ENCODE data around the gene HEPHL1. TPM values are rescaled to one million over a fixed set of nuclear protein-coding genes. Genes with fewer than 3 reads are reported as not detected.
A peak's percentile ranks its signal among the peaks of the same experiment; 100 is the strongest.

The HEPHL1 gene
- total RNA-seq, 4 donors from 2014 or later = not detected

GRCh38 chr11:94133752-94134151, 112.6 kb downstream of the HEPHL1 start:
- Histone ChIP-seq H3K36me3 (no peaks in the 10 kb centered on the region), H3K4me1 (peaks cover 5 to 8% of the 10 kb centered on the region in 2 donors), H3K4me3 (no peak overlapping the region), H3K27ac (peak overlapping the region; percentile 77 to 85), H3K9me3 (no peaks in the 10 kb centered on the region), H3K27me3 (no peaks in the 10 kb centered on the region)
- intact Hi-C loops (cut with DNase I; ENCODE audit: low total_unique reads) = no loop called here
- no peak for DNase-seq
- TF ChIP-seq POLR2A (IDR thresholded peaks at IDR 0.05) = no peak
- TF ChIP-seq, protein P1, sequence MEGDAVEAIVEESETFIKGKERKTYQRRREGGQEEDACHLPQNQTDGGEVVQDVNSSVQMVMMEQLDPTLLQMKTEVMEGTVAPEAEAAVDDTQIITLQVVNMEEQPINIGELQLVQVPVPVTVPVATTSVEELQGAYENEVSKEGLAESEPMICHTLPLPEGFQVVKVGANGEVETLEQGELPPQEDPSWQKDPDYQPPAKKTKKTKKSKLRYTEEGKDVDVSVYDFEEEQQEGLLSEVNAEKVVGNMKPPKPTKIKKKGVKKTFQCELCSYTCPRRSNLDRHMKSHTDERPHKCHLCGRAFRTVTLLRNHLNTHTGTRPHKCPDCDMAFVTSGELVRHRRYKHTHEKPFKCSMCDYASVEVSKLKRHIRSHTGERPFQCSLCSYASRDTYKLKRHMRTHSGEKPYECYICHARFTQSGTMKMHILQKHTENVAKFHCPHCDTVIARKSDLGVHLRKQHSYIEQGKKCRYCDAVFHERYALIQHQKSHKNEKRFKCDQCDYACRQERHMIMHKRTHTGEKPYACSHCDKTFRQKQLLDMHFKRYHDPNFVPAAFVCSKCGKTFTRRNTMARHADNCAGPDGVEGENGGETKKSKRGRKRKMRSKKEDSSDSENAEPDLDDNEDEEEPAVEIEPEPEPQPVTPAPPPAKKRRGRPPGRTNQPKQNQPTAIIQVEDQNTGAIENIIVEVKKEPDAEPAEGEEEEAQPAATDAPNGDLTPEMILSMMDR (IDR thresholded peaks at IDR 0.05) = no peak

DNA sequence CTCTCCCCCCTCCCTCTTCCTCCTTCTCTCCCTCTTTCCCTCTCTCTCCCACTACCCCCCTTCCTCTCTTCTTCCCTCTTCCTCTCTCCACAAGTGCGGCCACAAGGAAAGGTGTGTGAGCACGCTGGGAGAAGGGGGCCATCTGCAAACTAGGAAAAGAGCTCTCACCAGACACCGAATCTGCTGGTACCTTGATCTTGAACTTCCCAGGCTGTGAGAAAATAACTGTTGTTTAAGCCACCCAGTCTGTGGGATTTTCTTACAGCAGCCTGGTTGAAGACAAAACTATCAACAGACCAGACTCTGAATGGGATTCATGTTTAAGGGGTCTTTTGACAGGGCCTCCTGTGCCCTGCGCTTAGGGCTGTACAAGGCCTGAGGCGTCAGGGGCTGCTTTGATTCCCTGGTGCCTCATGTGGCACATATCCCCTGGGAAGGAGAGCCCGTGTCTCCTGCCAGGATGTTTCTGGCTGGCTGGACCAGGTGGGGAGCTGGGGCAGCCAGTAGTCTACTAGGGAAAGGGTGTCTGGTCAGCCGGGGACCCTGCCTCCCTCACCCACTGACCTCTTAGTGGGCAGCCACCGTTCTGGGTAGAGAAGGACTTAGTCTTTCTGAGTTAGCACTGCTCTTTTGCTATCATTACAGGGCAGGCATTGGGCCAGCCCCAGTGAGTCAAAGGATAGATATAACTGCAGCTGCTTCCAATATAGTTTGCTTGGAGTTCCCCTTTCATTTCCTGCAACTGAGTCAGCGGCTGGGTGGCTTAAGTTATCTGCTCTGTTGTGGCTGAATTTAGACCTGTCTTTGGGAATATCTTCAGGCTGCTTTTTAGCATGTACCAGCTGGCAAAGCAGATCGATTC, 113.7 kb downstream of the HEPHL1 start:
- no peaks in the 10 kb centered on the region for H3K9me3 ChIP-seq
- H3K4me3 ChIP-seq = no peak overlapping the region
- TF ChIP-seq, protein P1 (IDR thresholded peaks at IDR 0.05) = no peak
- TF ChIP-seq POLR2A (IDR thresholded peaks at IDR 0.05) = no peak
- H3K27me3 ChIP-seq = no peaks in the 10 kb centered on the region
- DNase-seq = peak; percentile 77 to 81
- H3K4me1 ChIP-seq = peaks cover 5 to 8% of the 10 kb centered on the region in 2 donors
- intact Hi-C loops (cut with DNase I; ENCODE audit: low total_unique reads) = no loop called here
- H3K36me3 ChIP-seq = no peaks in the 10 kb centered on the region
- H3K27ac ChIP-seq = peak overlapping the region; percentile 77 to 85

- Histone ChIP-seq H3K27me3 (no peaks in the 10 kb centered on the region), H3K36me3 (no peaks in the 10 kb centered on the region), H3K27ac (no peak overlapping the region), H3K4me3 (no peak overlapping the region), H3K9me3 (no peaks in the 10 kb centered on the region), H3K4me1 (peaks cover 0 to 5% of the 10 kb centered on the region in 2 donors)
- intact Hi-C loops (cut with DNase I; ENCODE audit: low total_unique reads) = no loop called here
- DNase-seq = no peak
- TF ChIP-seq POLR2A (IDR thresholded peaks at IDR 0.05) = no peak
- TF ChIP-seq, protein P1 (IDR thresholded peaks at IDR 0.05) = no peak
Observed at GRCh38 chr11:94139416-94139815, 118.3 kb downstream of the HEPHL1 start.

DNA sequence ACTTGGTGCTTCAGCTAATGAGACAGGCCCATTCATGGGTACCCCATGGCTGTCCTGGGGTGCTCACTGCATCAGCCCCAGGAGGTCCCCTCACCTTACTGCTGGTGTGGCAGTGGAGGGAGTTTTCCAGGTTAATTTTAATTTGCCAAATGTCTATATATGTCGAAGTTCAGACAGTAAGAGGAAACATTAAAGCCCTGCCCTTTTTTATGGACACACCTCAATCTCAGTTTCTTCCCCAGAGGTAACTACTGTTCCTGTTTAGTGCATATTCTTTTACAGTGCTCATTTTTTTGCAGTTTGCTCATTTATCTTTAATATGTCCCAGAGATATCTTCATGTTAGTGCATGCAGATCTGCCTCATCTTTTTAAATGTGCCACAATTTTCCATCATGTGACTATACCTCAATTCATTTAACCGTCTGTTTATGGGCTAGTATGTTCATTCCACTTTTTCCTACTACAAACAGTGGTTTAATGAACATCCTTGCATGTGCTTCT, 119.1 kb downstream of the HEPHL1 start:
- Histone ChIP-seq H3K27me3 (no peaks in the 10 kb centered on the region), H3K36me3 (no peaks in the 10 kb centered on the region), H3K27ac (no peak overlapping the region), H3K9me3 (no peaks in the 10 kb centered on the region), H3K4me3 (no peak overlapping the region), H3K4me1 (peaks cover 0 to 5% of the 10 kb centered on the region in 2 donors)
- intact Hi-C loops (cut with DNase I; ENCODE audit: low total_unique reads) = no loop called here
- no peak for TF ChIP-seq POLR2A (IDR thresholded peaks at IDR 0.05)
- TF ChIP-seq, protein P1 (IDR thresholded peaks at IDR 0.05) = no peak
- no peak for DNase-seq
